Effector memory CD4-positive, alpha-beta T cell (primary cell): ENCODE data around the gene CHD1.
A peak's percentile ranks its signal among the peaks of the same experiment; 100 is the strongest.

Experiments
- DNase-seq, 3 donors: peaks; one replicate each; pipeline ENCODE4 v3.0.0-alpha.2; 2020
- H3K27ac ChIP-seq: 2 replicates; pipeline ENCODE4 v1.7.0; 2013; ENCODE audit warnings: mild to moderate bottlenecking, low read length, moderate library complexity; ENCODE audit not compliant: insufficient read depth, poor library complexity, severe bottlenecking
- H3K27me3 ChIP-seq: replicated peaks from 2 replicates; pipeline ENCODE4 v1.7.0; 2013; ENCODE audit warnings: mild to moderate bottlenecking, low read length; ENCODE audit not compliant: insufficient read depth, control insufficient read depth, poor library complexity, severe bottlenecking
- H3K36me3 ChIP-seq: 2 replicates; pipeline ENCODE4 v1.7.0; 2013; ENCODE audit warnings: mild to moderate bottlenecking, low read length, moderate library complexity; ENCODE audit not compliant: control insufficient read depth, insufficient read depth
- H3K4me1 ChIP-seq: 2 replicates; pipeline ENCODE4 v1.7.0; 2013; ENCODE audit warnings: low read length, mild to moderate bottlenecking; ENCODE audit not compliant: control insufficient read depth, insufficient read depth, poor library complexity, severe bottlenecking
- H3K4me3 ChIP-seq: 2 replicates; pipeline ENCODE4 v1.7.0; 2013; ENCODE audit warnings: low read length, low read depth, mild to moderate bottlenecking; ENCODE audit not compliant: insufficient read depth, poor library complexity, severe bottlenecking
- H3K9me3 ChIP-seq: 2 replicates; pipeline ENCODE4 v1.7.0; 2013; ENCODE audit warnings: mild to moderate bottlenecking, low read length, moderate library complexity; ENCODE audit not compliant: control insufficient read depth
- total RNA-seq, 3 donors: gene quantifications; one replicate each; lab custom pipeline; 2026; lab: John Stamatoyannopoulos, UW

The CHD1 gene
- 319 to 572 (median 376) reads per million in 3 donors for total RNA-seq

DNA sequence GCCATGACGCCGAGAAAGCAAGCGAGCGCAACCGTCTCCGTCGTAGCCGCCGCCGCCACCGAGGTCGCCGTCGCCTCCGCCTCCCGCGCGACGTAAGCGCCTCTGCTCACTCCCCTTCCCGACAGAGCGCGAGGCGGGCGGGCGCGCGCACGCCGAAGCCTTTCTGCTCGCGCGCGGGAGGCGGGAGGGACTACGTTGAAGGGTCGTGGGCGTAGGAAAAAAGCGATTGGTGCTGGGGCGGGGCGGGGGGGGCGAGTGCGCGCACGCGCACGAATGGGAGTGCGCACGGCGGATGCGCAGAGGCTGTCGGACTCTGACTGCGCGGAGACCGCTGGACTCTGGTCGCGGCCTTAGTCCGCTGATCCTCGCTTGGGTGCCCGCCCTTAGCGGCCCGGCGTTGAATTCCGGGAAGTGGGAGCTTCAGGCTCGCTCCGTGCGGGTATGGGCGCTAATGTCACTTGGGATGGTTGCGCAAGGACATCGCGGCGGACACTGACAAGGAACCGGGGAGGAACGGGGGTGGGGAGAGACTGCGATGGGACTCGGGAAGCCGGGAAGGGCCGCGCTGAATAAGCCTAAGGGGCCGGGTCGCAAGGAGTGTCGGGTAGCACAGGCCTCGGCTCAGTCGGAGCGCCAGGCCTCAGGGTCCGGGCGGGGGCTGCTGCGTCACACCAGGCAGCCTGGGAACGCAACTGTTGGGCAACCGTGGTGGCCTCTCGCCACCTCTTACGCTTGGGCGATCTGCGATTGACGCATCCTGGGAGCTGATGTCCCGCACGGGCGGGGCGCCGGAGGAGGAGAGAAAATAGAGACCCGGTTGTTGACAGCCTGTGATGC is at the start of gene CHD1:
TSS of gene CHD1 (minus strand) at position 135 of the 837 bp plus-strand sequence. CDS start 2,621 bp downstream, outside the sequence.
- Histone ChIP-seq H3K27me3 (no peaks in the 10 kb centered on the region), H3K4me3 (peak within 1 kb of the TSS; percentile 90), H3K9me3 (no peaks in the 10 kb centered on the region), H3K36me3 (peaks cover 23% of the 10 kb centered on the region), H3K4me1 (peaks cover 29% of the 10 kb centered on the region), H3K27ac (peak within 1 kb of the TSS; percentile 100)
- DNase-seq: peak; percentile 92 to 94 (median 92)

DNA sequence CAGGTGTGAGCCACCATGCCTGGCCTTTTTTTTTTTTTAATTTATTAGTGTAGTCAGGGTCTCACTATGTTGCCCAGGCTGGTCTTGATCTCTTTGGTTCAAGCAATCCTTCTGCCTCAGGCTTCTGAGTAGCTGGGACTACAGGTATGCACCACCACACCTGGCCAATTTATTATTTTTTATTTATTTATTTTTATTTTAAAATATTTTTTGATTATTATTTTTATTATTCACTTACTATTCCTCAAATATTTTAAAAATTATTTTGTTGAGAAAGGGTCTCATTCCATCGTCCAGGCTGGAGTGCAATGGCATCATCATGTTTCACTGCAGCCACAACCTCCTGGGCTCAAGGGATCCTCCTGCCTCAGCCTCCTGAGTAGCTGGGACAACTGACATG is 49.7 kb upstream of the CHD1 start:
- no peak overlapping the region for H3K27ac ChIP-seq
- no peak for DNase-seq
- no peaks in the 10 kb centered on the region for H3K36me3 ChIP-seq
- no peaks in the 10 kb centered on the region for H3K9me3 ChIP-seq
- peaks cover 2% of the 10 kb centered on the region for H3K4me1 ChIP-seq
- H3K4me3 ChIP-seq: no peak overlapping the region
- no peaks in the 10 kb centered on the region for H3K27me3 ChIP-seq

DNA sequence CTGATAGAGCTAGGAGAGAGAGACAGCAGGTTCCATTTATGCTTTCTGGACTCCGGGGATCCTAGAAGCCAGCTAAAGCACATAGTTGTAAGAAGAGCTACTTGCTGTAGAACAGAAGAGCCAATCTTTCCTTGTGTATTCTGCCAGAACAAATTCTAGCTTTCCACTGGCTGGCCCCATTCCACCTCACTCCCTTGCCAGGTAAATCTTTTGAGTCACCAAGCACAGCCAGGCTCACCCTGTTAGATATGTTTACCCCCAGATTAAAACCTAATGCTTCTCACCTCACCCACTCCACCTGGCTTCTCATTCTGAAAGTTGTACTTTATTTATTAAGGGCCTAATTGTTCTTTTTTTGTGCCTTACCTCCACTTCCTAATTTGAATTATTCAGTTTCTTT is 48.9 kb upstream of the CHD1 start:
- H3K27ac ChIP-seq: no peak overlapping the region
- no peaks in the 10 kb centered on the region for H3K9me3 ChIP-seq
- no peaks in the 10 kb centered on the region for H3K27me3 ChIP-seq
- no peaks in the 10 kb centered on the region for H3K36me3 ChIP-seq
- no peak overlapping the region for H3K4me3 ChIP-seq
- peaks cover 2% of the 10 kb centered on the region for H3K4me1 ChIP-seq
- no peak for DNase-seq

DNA sequence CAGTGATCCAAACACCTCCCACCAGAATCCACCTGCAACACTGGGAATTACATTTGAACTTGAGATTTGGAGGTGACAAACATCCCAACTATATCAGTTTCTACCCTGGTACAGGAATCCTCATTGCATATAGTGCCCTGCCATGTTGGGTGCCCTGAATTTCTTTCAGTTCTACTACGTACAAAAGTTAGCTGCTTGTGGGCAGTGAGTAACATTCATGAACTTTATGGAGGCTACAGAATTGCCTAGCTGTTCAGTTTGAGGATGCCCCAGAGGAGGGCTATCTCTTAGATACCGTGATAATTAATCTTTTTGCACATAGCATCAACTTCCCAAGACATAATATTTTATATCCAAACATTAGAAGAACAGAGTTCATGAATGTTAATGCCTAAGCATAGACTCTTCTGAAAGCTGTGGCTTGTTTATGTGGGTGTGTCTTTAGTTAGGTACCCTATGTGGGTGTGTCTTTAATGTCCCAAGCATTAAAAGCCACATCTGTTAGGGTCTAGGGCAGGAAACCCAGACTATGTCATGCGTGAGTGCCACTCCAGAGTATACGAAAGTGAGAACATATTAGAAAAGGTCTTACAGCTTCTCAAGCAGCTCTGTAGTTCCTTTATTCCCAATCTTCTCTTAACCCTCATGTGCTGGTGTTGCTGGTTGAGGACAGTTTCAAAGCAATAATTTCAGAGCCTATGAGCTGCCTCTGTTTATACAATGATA is 47.0 kb upstream of the CHD1 start:
- H3K27me3 ChIP-seq: no peaks in the 10 kb centered on the region
- no peak overlapping the region for H3K4me3 ChIP-seq
- peaks cover 2% of the 10 kb centered on the region for H3K4me1 ChIP-seq
- DNase-seq: no peak
- H3K27ac ChIP-seq: no peak overlapping the region
- no peaks in the 10 kb centered on the region for H3K9me3 ChIP-seq
- H3K36me3 ChIP-seq: no peaks in the 10 kb centered on the region

DNA sequence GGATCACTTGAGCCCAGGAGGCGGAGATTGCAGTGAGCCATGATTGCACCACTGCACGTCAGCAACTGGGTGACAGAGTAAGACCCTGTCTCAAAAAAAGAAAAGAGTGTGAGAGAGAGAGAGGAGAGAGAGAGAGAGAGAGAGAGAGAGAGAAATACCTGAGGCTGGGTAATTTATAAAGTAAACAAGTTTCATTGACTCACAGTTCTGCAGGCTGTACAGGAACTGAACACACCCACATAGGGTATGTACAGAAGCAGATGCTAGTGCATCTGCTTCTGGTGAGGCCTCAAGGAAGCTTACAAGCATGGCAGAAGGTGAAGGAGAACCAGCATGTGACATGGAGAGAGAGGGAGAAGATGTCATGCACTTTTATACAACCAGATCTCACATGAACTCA is 46.4 kb upstream of the CHD1 start:
- H3K27ac ChIP-seq: no peak overlapping the region

DNA sequence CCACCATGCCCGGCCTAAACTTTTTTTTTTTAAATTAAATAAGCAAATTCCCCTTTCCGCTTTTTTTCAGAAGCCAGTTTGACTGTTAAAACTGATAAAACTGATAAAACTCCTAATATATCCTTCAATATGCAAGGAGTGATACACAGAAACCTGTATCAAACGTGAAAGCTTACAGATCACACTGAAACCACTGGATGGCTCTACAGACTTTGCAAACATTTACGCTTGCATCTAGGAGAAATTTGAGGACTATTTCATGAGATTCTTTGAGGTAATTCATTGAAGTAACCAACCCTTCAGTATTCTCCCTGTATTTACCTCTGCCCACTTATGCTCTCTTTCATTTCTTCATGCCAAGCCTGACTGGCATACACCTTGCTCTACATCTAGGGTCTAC is 40.6 kb upstream of the CHD1 start:
- H3K4me3 ChIP-seq: no peak overlapping the region
- DNase-seq: no peak
- no peaks in the 10 kb centered on the region for H3K27me3 ChIP-seq
- no peaks in the 10 kb centered on the region for H3K36me3 ChIP-seq
- H3K27ac ChIP-seq: no peak overlapping the region
- no peaks in the 10 kb centered on the region for H3K4me1 ChIP-seq
- H3K9me3 ChIP-seq: no peaks in the 10 kb centered on the region

More for the DNA sequence above, 46.4 kb upstream of the CHD1 start:
- H3K4me3 ChIP-seq: no peak overlapping the region
- no peaks in the 10 kb centered on the region for H3K36me3 ChIP-seq
- H3K27me3 ChIP-seq: no peaks in the 10 kb centered on the region
- no peak for DNase-seq
- H3K9me3 ChIP-seq: no peaks in the 10 kb centered on the region
- H3K4me1 ChIP-seq: peaks cover 2% of the 10 kb centered on the region

DNA sequence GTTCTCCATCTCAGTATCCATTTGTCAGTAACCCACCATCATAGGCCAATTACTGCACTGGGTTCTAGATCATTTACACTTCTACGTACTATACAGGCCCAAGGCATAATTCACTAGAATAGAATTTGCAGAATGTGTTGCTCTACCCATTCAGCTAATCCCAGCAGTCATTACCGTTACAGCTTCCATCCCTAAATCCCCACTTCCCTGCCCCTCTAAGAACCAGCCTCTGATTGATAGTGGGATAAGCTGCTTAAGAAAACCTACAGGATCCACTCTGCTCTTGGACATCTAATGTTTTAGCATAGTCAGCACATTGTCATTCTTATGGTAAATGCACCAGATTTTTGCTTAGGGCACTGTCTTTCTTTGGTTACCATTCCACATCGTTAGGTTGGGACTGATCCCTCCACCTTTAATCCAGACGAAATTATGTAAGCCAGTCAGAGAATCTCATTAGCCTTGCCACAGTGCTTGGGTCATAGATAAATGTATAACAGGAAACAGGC is 39.3 kb upstream of the CHD1 start:
- Histone ChIP-seq H3K27me3 (no peaks in the 10 kb centered on the region), H3K4me1 (no peaks in the 10 kb centered on the region), H3K27ac (no peak overlapping the region), H3K36me3 (no peaks in the 10 kb centered on the region), H3K4me3 (no peak overlapping the region), H3K9me3 (no peaks in the 10 kb centered on the region)
- DNase-seq: no peak

DNA sequence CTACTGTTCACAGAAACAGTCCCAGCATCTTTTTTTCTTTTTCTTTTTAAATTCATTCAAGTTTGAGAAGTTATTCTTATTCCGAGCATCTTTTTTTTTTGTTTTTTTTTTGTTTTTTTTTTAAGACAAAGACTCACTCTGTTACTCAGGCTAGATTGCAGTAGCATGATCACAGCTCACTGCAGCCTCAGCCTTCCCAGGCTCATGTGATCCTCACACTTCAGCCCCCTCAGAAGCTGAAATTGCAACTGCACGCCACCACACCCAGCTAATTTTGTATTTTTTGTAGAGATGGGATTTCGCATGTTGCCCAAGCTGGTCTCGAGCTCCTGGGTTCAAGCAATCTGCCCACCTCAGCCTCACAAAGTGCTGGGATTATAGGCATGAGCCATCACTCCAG is 36.4 kb upstream of the CHD1 start:
- Histone ChIP-seq H3K27ac (no peak overlapping the region), H3K4me3 (no peak overlapping the region), H3K4me1 (no peaks in the 10 kb centered on the region), H3K36me3 (no peaks in the 10 kb centered on the region), H3K9me3 (no peaks in the 10 kb centered on the region), H3K27me3 (no peaks in the 10 kb centered on the region)
- DNase-seq: no peak

DNA sequence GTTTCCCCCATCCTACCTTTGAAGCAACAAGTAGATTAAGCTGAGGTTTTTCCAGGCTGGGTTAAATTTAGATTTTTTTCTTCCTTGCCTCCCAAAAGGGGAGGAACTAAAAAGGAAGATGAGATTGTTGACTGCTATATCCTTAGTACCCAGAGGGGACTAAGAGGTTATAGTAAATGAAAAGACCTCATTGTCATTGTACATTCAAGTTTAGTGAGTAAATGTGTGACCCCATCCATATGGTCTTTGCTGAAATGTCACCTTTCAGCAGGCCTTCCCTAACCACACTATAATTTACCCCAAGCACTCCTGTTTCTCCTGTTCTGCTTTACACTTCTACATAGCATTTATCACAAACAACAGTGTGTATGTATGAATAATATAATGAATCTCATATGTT is 35.8 kb upstream of the CHD1 start:
- H3K36me3 ChIP-seq: no peaks in the 10 kb centered on the region
- H3K4me3 ChIP-seq: no peak overlapping the region
- DNase-seq: no peak
- H3K4me1 ChIP-seq: no peaks in the 10 kb centered on the region
- no peaks in the 10 kb centered on the region for H3K9me3 ChIP-seq
- H3K27ac ChIP-seq: no peak overlapping the region
- H3K27me3 ChIP-seq: no peaks in the 10 kb centered on the region

DNA sequence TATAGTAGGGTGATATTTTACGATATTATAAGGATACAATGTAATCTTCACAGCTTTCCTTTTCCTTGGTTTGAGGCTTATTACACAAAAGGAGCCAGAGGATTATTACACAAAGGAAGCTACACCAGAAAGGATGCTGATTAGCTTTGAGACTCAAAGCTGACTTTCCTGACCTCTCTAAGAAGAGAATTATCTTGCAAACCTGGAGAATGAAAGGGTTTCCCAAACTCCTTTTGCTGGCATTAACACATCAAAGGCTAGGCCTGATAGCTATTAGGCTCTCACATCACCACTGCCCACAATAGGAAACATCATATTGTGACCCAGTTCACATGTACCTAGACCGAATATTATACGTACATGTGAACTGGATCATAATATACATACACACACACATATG is 34.2 kb upstream of the CHD1 start:
- Histone ChIP-seq H3K9me3 (no peaks in the 10 kb centered on the region), H3K27ac (no peak overlapping the region), H3K4me1 (no peaks in the 10 kb centered on the region), H3K27me3 (no peaks in the 10 kb centered on the region), H3K36me3 (no peaks in the 10 kb centered on the region), H3K4me3 (no peak overlapping the region)
- no peak for DNase-seq
